ENCODE results near the gene GDF7. TPM values are rescaled to one million over a fixed set of nuclear protein-coding genes. Genes with fewer than 3 reads are reported as not detected.
A peak's percentile ranks its signal among the peaks of the same experiment; 100 is the strongest.

GDF7 gene
- polyA plus RNA-seq, 1 donor (not counting 4 experiments of a cell fraction or from before 2014, with no cell fraction given): not detected

- FAIRE-seq (no peak), DNase-seq (ENCODE audit: low read depth, low spot score) (no peak)
- H3K9ac ChIP-seq (ENCODE audit: control insufficient read depth, extremely low read depth, insufficient read depth, low read length): no peak overlapping the region
- no peaks in the 10 kb centered on the region for H3K27me3 ChIP-seq (ENCODE audit: control insufficient read depth, extremely low read depth, insufficient read depth, low read length)
- H3K36me3 ChIP-seq (ENCODE audit: control insufficient read depth in 2 of 2, extremely low read depth in 1 of 2, insufficient read depth in 2 of 2, low read length in 2 of 2): peaks cover 17 to 32% of the 10 kb centered on the region in 2 experiments
- H3K4me3 ChIP-seq (ENCODE audit: control insufficient read depth in 2 of 3, extremely low read depth in 1 of 3, insufficient read depth in 2 of 3, low read depth in 1 of 3, low read length in 3 of 3): no peak overlapping the region
- peaks cover 8% of the 10 kb centered on the region for H3K4me1 ChIP-seq (ENCODE audit: control insufficient read depth, extremely low read depth, insufficient read depth, low read length)
- H3K79me2 ChIP-seq (ENCODE audit: control insufficient read depth, insufficient read depth, low read length): no peaks in the 10 kb centered on the region
- no peak overlapping the region for H3K4me2 ChIP-seq (ENCODE audit: control insufficient read depth, extremely low read depth, insufficient read depth, low read depth, low read length)
- no peaks in the 10 kb centered on the region for H3K9me3 ChIP-seq (ENCODE audit: control insufficient read depth, low read depth, low read length)
- TF ChIP-seq, protein P1, sequence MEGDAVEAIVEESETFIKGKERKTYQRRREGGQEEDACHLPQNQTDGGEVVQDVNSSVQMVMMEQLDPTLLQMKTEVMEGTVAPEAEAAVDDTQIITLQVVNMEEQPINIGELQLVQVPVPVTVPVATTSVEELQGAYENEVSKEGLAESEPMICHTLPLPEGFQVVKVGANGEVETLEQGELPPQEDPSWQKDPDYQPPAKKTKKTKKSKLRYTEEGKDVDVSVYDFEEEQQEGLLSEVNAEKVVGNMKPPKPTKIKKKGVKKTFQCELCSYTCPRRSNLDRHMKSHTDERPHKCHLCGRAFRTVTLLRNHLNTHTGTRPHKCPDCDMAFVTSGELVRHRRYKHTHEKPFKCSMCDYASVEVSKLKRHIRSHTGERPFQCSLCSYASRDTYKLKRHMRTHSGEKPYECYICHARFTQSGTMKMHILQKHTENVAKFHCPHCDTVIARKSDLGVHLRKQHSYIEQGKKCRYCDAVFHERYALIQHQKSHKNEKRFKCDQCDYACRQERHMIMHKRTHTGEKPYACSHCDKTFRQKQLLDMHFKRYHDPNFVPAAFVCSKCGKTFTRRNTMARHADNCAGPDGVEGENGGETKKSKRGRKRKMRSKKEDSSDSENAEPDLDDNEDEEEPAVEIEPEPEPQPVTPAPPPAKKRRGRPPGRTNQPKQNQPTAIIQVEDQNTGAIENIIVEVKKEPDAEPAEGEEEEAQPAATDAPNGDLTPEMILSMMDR (optimal IDR thresholded peaks at IDR 0.05 in 1 of 3, IDR thresholded peaks at IDR 0.05 in 1 of 3, conservative IDR thresholded peaks at IDR 0.05 in 1 of 3; ENCODE audit: extremely low read depth in 1 of 3, insufficient read depth in 2 of 3, low read length in 3 of 3): no peak
- no peak for TF ChIP-seq EZH2 (IDR thresholded peaks at IDR 0.05; ENCODE audit: low read length)
- no peak overlapping the region for H3K27ac ChIP-seq (ENCODE audit: control insufficient read depth, insufficient read depth, low read length)
- dilution Hi-C loops (cut with MboI; ENCODE audit: extremely low pct_ligation_motif_present, low sequenced_read_pairs): no loop called here
- no peaks in the 10 kb centered on the region for H3K9me1 ChIP-seq (ENCODE audit: control insufficient read depth, extremely low read depth, insufficient read depth, low read length)
- H2AFZ ChIP-seq (ENCODE audit: control insufficient read depth, low read length): no peak overlapping the region
- H4K20me1 ChIP-seq (ENCODE audit: control insufficient read depth, extremely low read depth, insufficient read depth, low read length): no peaks in the 10 kb centered on the region
Observed at GRCh38 chr2:20641123-20641985, 25.6 kb upstream of the GDF7 start.

GRCh38 chr2:20642055-20642971 is 24.6 kb upstream of the GDF7 start:
- Histone ChIP-seq H3K4me1 (ENCODE audit: control insufficient read depth, extremely low read depth, insufficient read depth, low read length) (peaks cover 8% of the 10 kb centered on the region), H4K20me1 (ENCODE audit: control insufficient read depth, extremely low read depth, insufficient read depth, low read length) (no peaks in the 10 kb centered on the region), H3K4me2 (ENCODE audit: control insufficient read depth, extremely low read depth, insufficient read depth, low read depth, low read length) (no peak overlapping the region), H3K27ac (ENCODE audit: control insufficient read depth, insufficient read depth, low read length) (no peak overlapping the region), H3K79me2 (ENCODE audit: control insufficient read depth, insufficient read depth, low read length) (peaks cover 3% of the 10 kb centered on the region), H3K27me3 (ENCODE audit: control insufficient read depth, extremely low read depth, insufficient read depth, low read length) (no peaks in the 10 kb centered on the region), H3K9me3 (ENCODE audit: control insufficient read depth, low read depth, low read length) (no peaks in the 10 kb centered on the region), H2AFZ (ENCODE audit: control insufficient read depth, low read length) (no peak overlapping the region), H3K9me1 (ENCODE audit: control insufficient read depth, extremely low read depth, insufficient read depth, low read length) (no peaks in the 10 kb centered on the region), H3K4me3 (ENCODE audit: control insufficient read depth in 2 of 3, extremely low read depth in 1 of 3, insufficient read depth in 2 of 3, low read depth in 1 of 3, low read length in 3 of 3) (no peak overlapping the region), H3K9ac (ENCODE audit: control insufficient read depth, extremely low read depth, insufficient read depth, low read length) (no peak overlapping the region), H3K36me3 (ENCODE audit: control insufficient read depth in 2 of 2, extremely low read depth in 1 of 2, insufficient read depth in 2 of 2, low read length in 2 of 2) (peaks cover 17 to 26% of the 10 kb centered on the region in 2 experiments)
- FAIRE-seq (peak; percentile 83), DNase-seq (ENCODE audit: low read depth, low spot score) (no peak)
- dilution Hi-C loops (cut with MboI; ENCODE audit: extremely low pct_ligation_motif_present, low sequenced_read_pairs): no loop called here
- no peak for TF ChIP-seq EZH2 (IDR thresholded peaks at IDR 0.05; ENCODE audit: low read length)
- TF ChIP-seq, protein P1 (optimal IDR thresholded peaks at IDR 0.05 in 1 of 3, IDR thresholded peaks at IDR 0.05 in 1 of 3, conservative IDR thresholded peaks at IDR 0.05 in 1 of 3; ENCODE audit: extremely low read depth in 1 of 3, insufficient read depth in 2 of 3, low read length in 3 of 3): peak; percentile 80 to 98 (median 95)
